Loucy (cell line): Measurements from ENCODE around the gene SGPP1.

Source experiments
- H2AFZ ChIP-seq: fragments of 200-600 bp; sonication (generic); 2 replicates; pipeline ENCODE4 v1.6.0; 2016; ENCODE audit warnings: antibody characterized with exemption, mild to moderate bottlenecking, low read length, moderate library complexity
- H3F3A ChIP-seq: fragments of 200-600 bp; 2 replicates; pipeline ENCODE4 v1.6.0; 2016; ENCODE audit warnings: antibody characterized with exemption, low read depth, mild to moderate bottlenecking
- H3K27me3 ChIP-seq: fragments of 200-600 bp; sonication (generic); 2 replicates; pipeline ENCODE4 v1.6.1; 2014; ENCODE audit warnings: low read length, mild to moderate bottlenecking; ENCODE audit not compliant: insufficient read depth, poor library complexity, severe bottlenecking
- H3K36me3 ChIP-seq: fragments of 200-600 bp; sonication (generic); 2 replicates; pipeline ENCODE4 v1.6.1; 2016; ENCODE audit warnings: low read length; ENCODE audit not compliant: insufficient read depth
- H3K4me1 ChIP-seq: fragments of 200-600 bp; sonication (generic); 2 replicates; pipeline ENCODE4 v1.5.1; 2014; ENCODE audit warnings: low read length, mild to moderate bottlenecking; ENCODE audit not compliant: insufficient read depth, poor library complexity, severe bottlenecking
- H3K4me2 ChIP-seq: fragments of 200-600 bp; sonication (generic); 2 replicates; pipeline ENCODE4 v1.6.0; 2014; ENCODE audit warnings: antibody characterized with exemption, low read length, low read depth, mild to moderate bottlenecking; ENCODE audit not compliant: poor library complexity, severe bottlenecking
- H3K4me3 ChIP-seq: fragments of 200-600 bp; sonication (generic); 2 replicates; pipeline ENCODE4 v1.5.1; 2014; ENCODE audit warnings: low read length, mild to moderate bottlenecking, mixed read lengths; ENCODE audit not compliant: poor library complexity, severe bottlenecking
- H3K79me2 ChIP-seq: fragments of 200-600 bp; sonication (generic); 2 replicates; pipeline ENCODE4 v1.6.1; 2014; ENCODE audit warnings: low read length; ENCODE audit not compliant: insufficient read depth
- H3K9ac ChIP-seq: fragments of 200-600 bp; sonication (generic); 2 replicates; pipeline ENCODE4 v1.6.0; 2014; ENCODE audit warnings: mild to moderate bottlenecking, low read depth, low read length, moderate library complexity; ENCODE audit not compliant: poor library complexity, severe bottlenecking
- H3K9me2 ChIP-seq: fragments of 200-600 bp; sonication (generic); replicated peaks from 2 replicates; pipeline ENCODE4 v1.6.1; 2016; ENCODE audit warnings: low read depth, low read length, mixed read lengths
- H3K9me3 ChIP-seq: fragments of 200-600 bp; sonication (generic); 2 replicates; pipeline ENCODE4 v1.6.1; 2014; ENCODE audit warnings: mild to moderate bottlenecking, antibody characterized with exemption, low read length, low read depth; ENCODE audit not compliant: insufficient read depth
- H4K20me1 ChIP-seq: fragments of 200-600 bp; sonication (generic); 2 replicates; pipeline ENCODE4 v1.6.0; 2014; ENCODE audit warnings: antibody characterized with exemption, low read length, mild to moderate bottlenecking; ENCODE audit not compliant: insufficient read depth, poor library complexity, severe bottlenecking
- EZH2phosphoT487 ChIP-seq: fragments of 200-600 bp; IDR thresholded peaks from 2 replicates; pipeline ENCODE4 v1.6.1; 2018; ENCODE audit warnings: antibody characterized with exemption, mild to moderate bottlenecking, moderate library complexity, borderline replicate concordance
- TF ChIP-seq, protein P1 (sequence below): fragments of 200-600 bp; sonication (generic); conservative IDR thresholded peaks from 2 replicates; pipeline ENCODE4 v1.5.1; 2014; ENCODE audit warnings: mild to moderate bottlenecking, antibody characterized with exemption, low read length

SGPP1 gene

DNA sequence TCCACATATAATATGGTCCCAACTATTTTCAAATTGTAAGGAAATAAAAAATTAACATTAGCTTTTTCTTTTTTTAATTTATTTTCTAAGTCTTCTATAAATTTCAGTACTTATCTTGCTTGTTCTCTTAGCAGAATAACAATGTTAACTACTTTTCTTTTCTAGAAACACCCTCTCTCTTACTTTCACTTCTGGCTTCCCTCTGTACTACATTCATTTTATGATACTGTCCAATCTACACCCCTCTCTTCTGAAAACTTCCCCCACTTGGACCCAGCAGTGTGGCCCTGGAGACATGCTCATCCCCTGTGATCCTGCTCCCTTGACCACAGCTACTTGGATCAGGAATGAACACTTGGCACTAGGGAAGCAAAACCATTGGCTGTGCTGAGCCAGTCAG lies 15.7 kb downstream of the SGPP1 start:
- TF ChIP-seq EZH2phosphoT487 = no peak
- TF ChIP-seq, protein P1, sequence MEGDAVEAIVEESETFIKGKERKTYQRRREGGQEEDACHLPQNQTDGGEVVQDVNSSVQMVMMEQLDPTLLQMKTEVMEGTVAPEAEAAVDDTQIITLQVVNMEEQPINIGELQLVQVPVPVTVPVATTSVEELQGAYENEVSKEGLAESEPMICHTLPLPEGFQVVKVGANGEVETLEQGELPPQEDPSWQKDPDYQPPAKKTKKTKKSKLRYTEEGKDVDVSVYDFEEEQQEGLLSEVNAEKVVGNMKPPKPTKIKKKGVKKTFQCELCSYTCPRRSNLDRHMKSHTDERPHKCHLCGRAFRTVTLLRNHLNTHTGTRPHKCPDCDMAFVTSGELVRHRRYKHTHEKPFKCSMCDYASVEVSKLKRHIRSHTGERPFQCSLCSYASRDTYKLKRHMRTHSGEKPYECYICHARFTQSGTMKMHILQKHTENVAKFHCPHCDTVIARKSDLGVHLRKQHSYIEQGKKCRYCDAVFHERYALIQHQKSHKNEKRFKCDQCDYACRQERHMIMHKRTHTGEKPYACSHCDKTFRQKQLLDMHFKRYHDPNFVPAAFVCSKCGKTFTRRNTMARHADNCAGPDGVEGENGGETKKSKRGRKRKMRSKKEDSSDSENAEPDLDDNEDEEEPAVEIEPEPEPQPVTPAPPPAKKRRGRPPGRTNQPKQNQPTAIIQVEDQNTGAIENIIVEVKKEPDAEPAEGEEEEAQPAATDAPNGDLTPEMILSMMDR = no peak
- H2AFZ ChIP-seq = no peak overlapping the region
- no peaks in the 10 kb centered on the region for H3K36me3 ChIP-seq
- no peaks in the 10 kb centered on the region for H3K9me2 ChIP-seq
- H3K27me3 ChIP-seq = no peaks in the 10 kb centered on the region
- H3F3A ChIP-seq = no peaks in the 10 kb centered on the region
- no peak overlapping the region for H3K4me3 ChIP-seq
- no peak overlapping the region for H3K9ac ChIP-seq
- H3K79me2 ChIP-seq = no peaks in the 10 kb centered on the region; the same call in 1 of the 2 replicates
- peaks cover 16% of the 10 kb centered on the region for H3K4me1 ChIP-seq
- no peaks in the 10 kb centered on the region for H4K20me1 ChIP-seq
- H3K4me2 ChIP-seq = peak overlapping the region; percentile 59
- H3K9me3 ChIP-seq = peaks cover 3% of the 10 kb centered on the region; the same call in 1 of the 2 replicates

DNA sequence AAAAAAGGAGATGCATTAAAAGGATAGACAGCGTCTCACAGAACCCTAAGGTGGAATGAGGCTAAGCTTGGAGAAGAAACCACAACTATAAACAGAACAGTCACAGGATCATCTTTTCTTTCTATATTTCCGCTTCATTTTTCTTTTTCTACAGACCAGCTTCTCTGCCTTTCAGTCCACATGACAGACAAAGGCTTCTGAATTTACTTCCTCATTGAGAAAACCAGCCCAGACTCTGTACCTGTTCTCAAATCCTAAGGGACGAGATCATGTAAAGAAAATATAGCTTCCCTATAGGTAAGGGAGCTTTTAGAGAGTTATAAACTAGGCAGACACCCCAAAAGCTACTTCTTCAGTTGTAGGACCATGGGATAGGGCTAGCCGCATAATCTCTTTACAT lies 17.4 kb downstream of the SGPP1 start:
- H3F3A ChIP-seq = no peaks in the 10 kb centered on the region
- no peaks in the 10 kb centered on the region for H4K20me1 ChIP-seq
- H3K36me3 ChIP-seq = no peaks in the 10 kb centered on the region
- no peaks in the 10 kb centered on the region for H3K9me3 ChIP-seq
- no peak overlapping the region for H2AFZ ChIP-seq
- H3K9ac ChIP-seq = no peak overlapping the region
- H3K79me2 ChIP-seq = peaks cover 7% of the 10 kb centered on the region; the same call in 1 of the 2 replicates
- no peak overlapping the region for H3K4me2 ChIP-seq
- H3K4me1 ChIP-seq = peaks cover 16% of the 10 kb centered on the region
- H3K4me3 ChIP-seq = no peak overlapping the region
- H3K9me2 ChIP-seq = no peaks in the 10 kb centered on the region
- no peaks in the 10 kb centered on the region for H3K27me3 ChIP-seq
- TF ChIP-seq, protein P1 = no peak
- TF ChIP-seq EZH2phosphoT487 = no peak

DNA sequence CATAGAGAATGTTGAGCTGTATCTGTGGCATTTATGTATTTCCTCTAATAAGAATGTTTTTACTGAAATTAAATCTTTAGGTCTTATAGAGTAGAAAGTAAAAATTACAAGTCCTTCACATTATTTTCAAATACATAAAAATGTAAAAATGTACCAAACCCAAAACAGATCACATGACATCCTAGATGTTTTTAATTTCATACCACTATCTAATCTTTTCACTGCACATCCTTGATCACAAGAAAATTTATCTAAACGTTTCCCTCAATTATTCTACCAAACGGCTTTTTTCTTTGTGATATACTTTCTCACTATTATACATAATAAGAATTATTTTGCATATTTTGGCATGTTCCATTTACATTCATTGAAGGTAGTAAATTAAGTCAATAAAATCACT lies 18.3 kb downstream of the SGPP1 start:
- Histone ChIP-seq H3K27me3 (no peaks in the 10 kb centered on the region), H3K79me2 (peaks cover 8% of the 10 kb centered on the region; the same call in 1 of the 2 replicates), H3K9me2 (no peaks in the 10 kb centered on the region), H3K4me2 (no peak overlapping the region), H3K4me1 (peaks cover 16% of the 10 kb centered on the region), H3K9me3 (no peaks in the 10 kb centered on the region), H2AFZ (no peak overlapping the region), H3K36me3 (no peaks in the 10 kb centered on the region), H3F3A (no peaks in the 10 kb centered on the region), H3K9ac (no peak overlapping the region), H4K20me1 (no peaks in the 10 kb centered on the region), H3K4me3 (no peak overlapping the region)
- TF ChIP-seq, protein P1 = no peak
- no peak for TF ChIP-seq EZH2phosphoT487
